Measurements from ENCODE around the gene FHL1. TPM values are rescaled to one million over a fixed set of nuclear protein-coding genes. Genes with fewer than 3 reads are reported as not detected.

FHL1 gene
- total and polyA plus RNA-seq, 2 of the 4 experiments (the other 2 are of a cell fraction) = 69.4 to 72.9 TPM

GRCh38 chrX:136128743-136129142 lies 18.6 kb upstream of the FHL1 start:
- H3K36me3 ChIP-seq (ENCODE audit: control insufficient read depth, insufficient read depth, low read length) = no peaks in the 10 kb centered on the region
- no peak overlapping the region for H3K9ac ChIP-seq (ENCODE audit: low read depth, low read length)
- H3K23ac ChIP-seq (ENCODE audit: low read depth, low read length) = no peak overlapping the region
- H3K27ac ChIP-seq (ENCODE audit: insufficient read depth, low read length) = no peak overlapping the region
- H3K79me1 ChIP-seq (ENCODE audit: low read depth in 1 of 2, low read length in 2 of 2) = no peaks in the 10 kb centered on the region
- H4K5ac ChIP-seq (ENCODE audit: low read depth, low read length) = no peak overlapping the region; the same call in 1 of the 2 replicates
- ATAC-seq (ENCODE audit: low read depth) (no peak), DNase-seq (no peak)
- intact Hi-C loops (cut with micrococcal nuclease) = no loop called here
- H4K8ac ChIP-seq (ENCODE audit: low read depth in 2 of 2, low read length in 2 of 2) = no peak overlapping the region
- H2BK20ac ChIP-seq (ENCODE audit: low read depth, low read length) = no peak overlapping the region
- ChIA-PET CTCF (interaction anchor here (1.2 kb wide), 1 partner anchor 14 kb away, joined by 4 read pairs; no protein-coding TSS in a partner anchor), POLR2A (ENCODE audit: unreplicated experiment) (no interaction called here)
- peaks cover 2% of the 10 kb centered on the region; the same call in 1 of the 2 replicates for H3K9me3 ChIP-seq (ENCODE audit: control insufficient read depth, insufficient read depth, low read length)
- no peak overlapping the region for H2AFZ ChIP-seq (replicated peaks; ENCODE audit: low read length, poor library complexity)
- TF ChIP-seq CEBPB (IDR thresholded peaks at IDR 0.05; ENCODE audit: low read depth, low read length) = no peak
- TF ChIP-seq BHLHE40 (IDR thresholded peaks at IDR 0.05; ENCODE audit: low read depth, low read length) = no peak
- no peak for TF ChIP-seq USF2 (IDR thresholded peaks at IDR 0.05; ENCODE audit: low read depth, low read length)
- no peak for TF ChIP-seq CTCF (conservative IDR thresholded peaks at IDR 0.05; ENCODE audit: low read depth, low read length)
- no peak for TF ChIP-seq POLR2A (IDR thresholded peaks at IDR 0.05; ENCODE audit: low read depth, low read length)
- no peak for TF ChIP-seq MAFK (IDR thresholded peaks at IDR 0.05; ENCODE audit: low read depth, low read length)
- TF ChIP-seq FOS (IDR thresholded peaks at IDR 0.05; ENCODE audit: low read depth, low read length) = no peak
- TF ChIP-seq RAD21 (IDR thresholded peaks at IDR 0.05; ENCODE audit: low read length) = no peak
- no peak for TF ChIP-seq SMC3 (IDR thresholded peaks at IDR 0.05; ENCODE audit: low read depth, low read length)
- TF ChIP-seq MXI1 (IDR thresholded peaks at IDR 0.05; ENCODE audit: borderline replicate concordance, low read depth, low read length) = no peak
- TF ChIP-seq RCOR1 (IDR thresholded peaks at IDR 0.05; ENCODE audit: insufficient replicate concordance, low read length) = no peak
- no peak for TF ChIP-seq ELK1 (IDR thresholded peaks at IDR 0.05; ENCODE audit: borderline replicate concordance, low read depth, low read length)
- no peak for TF ChIP-seq CHD1 (IDR thresholded peaks at IDR 0.05; ENCODE audit: low read depth, low read length)
- no peak for TF ChIP-seq MAZ (IDR thresholded peaks at IDR 0.05; ENCODE audit: borderline replicate concordance, low read depth, low read length)
- TF ChIP-seq RFX5 (IDR thresholded peaks at IDR 0.05; ENCODE audit: low read depth, low read length) = no peak
- no peak for TF ChIP-seq NFE2L2 (IDR thresholded peaks at IDR 0.05; ENCODE audit: low read depth, low read length)
- H3K4ac ChIP-seq (ENCODE audit: low read depth, low read length) = no peak overlapping the region
- no peak overlapping the region for H4K91ac ChIP-seq (ENCODE audit: insufficient read depth, low read depth, low read length)
- no peak overlapping the region for H2BK120ac ChIP-seq (ENCODE audit: low read depth, low read length)
- in situ Hi-C loops (cut with MboI; ENCODE audit: low sequenced_read_pairs) = no loop called here
- no peak overlapping the region for H3K18ac ChIP-seq (ENCODE audit: low read depth, low read length)
- no CpG with 5 or more reads among the region's 2 CpGs for WGBS, 2 experiments (ENCODE audit: extremely low coverage in 2 of 2, insufficient read length in 1 of 2)
- H3K4me1 ChIP-seq (ENCODE audit: control insufficient read depth, insufficient read depth, low read length) = peaks cover 4% of the 10 kb centered on the region; the same call in 1 of the 2 replicates
- H3K9me1 ChIP-seq (ENCODE audit: insufficient read depth, low read length) = no peaks in the 10 kb centered on the region
- H2BK5ac ChIP-seq (ENCODE audit: low read depth, low read length, poor library complexity, severe bottlenecking) = no peak overlapping the region
- no peaks in the 10 kb centered on the region for H4K20me1 ChIP-seq (ENCODE audit: insufficient read depth, low read length)
- no peak overlapping the region for H3K4me3 ChIP-seq (ENCODE audit: insufficient read depth, low read depth, low read length)
- peaks cover 3% of the 10 kb centered on the region; the same call in 1 of the 2 replicates for H3K27me3 ChIP-seq (ENCODE audit: control insufficient read depth, insufficient read depth, low read length)
- no TSS peak for BruUV-seq (replicated peaks)
- no peak overlapping the region for H3K14ac ChIP-seq (replicated peaks; ENCODE audit: low read depth, low read length)
- no peak overlapping the region for H3K4me2 ChIP-seq (ENCODE audit: low read depth, low read length)
- H2AK5ac ChIP-seq (ENCODE audit: low read depth, low read length) = no peak overlapping the region
- dilution Hi-C loops (cut with HindIII; ENCODE audit: low sequenced_read_pairs, unreplicated experiment) = no loop called here
- H3K56ac ChIP-seq (ENCODE audit: extremely low read depth, insufficient read depth, low read length) = no peak overlapping the region
- H2AK9ac ChIP-seq (replicated peaks; ENCODE audit: low read depth, low read length, poor library complexity) = no peak overlapping the region
- H2BK15ac ChIP-seq (ENCODE audit: low read depth, low read length) = no peak overlapping the region
